Peyer's patch (tissue), 4 donors: Measurements from ENCODE around the gene EPS15.

Experiments used
- CTCF ChIP-seq, 6 experiments: fragments of 450-650 bp in 4 of 6; fragments of 200-600 bp in 2 of 6; sonication (generic) in 1 of 6; IDR thresholded peaks; one replicate each; pipeline ENCODE4 v1.5.1; 2017 to 2019; ENCODE audit warnings: antibody characterized with exemption in 6 of 6, mild to moderate bottlenecking in 3 of 6, moderate library complexity in 1 of 6
- POLR2A ChIP-seq, 2 donors: fragments of 450-650 bp; IDR thresholded peaks; one replicate each; pipeline ENCODE4 v1.5.1; 2017; ENCODE audit warnings: antibody characterized with exemption in 2 of 2, mild to moderate bottlenecking in 2 of 2, moderate library complexity in 2 of 2

DNA sequence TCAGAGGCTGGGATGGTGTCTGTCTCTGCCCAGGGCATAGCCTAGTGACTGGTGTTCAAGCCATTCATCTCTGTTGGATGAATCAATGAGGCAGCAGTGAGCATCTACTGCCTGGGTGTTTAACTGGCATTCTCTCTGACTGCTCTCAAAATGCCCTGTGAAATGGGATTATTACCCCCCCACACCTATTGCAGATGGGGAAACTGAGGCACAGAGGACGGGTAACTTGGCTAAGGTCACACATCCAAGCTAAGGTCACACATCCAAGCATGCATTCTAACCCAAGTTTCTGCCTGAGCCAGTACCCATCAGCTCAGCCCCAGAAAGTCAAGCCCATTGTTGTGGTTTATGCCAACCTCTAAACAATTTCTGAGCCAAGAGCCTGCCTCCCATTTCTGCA, 193.7 kb downstream of the EPS15 start:
- TF ChIP-seq CTCF (IDR thresholded peaks at IDR 0.05) (no peak), POLR2A (IDR thresholded peaks at IDR 0.05) (no peak)
